GM23338 (cell line): ENCODE measurements around the gene ARHGAP28. TPM values are rescaled to one million over a fixed set of nuclear protein-coding genes. Genes with fewer than 3 reads are reported as not detected.
"Not testable (repeated sequence)": the region's sequence is repeated elsewhere in the genome, so short reads cannot be mapped to it uniquely, and the experiment has no call there.

Source experiments
- ATAC-seq: fragments of 200-7000 bp; cut with Tn5 transposase; 3 replicates; pipeline ENCODE4 v1.9.1; 2020
- DNase-seq: peaks from one replicate; pipeline ENCODE4 v3.0.0-alpha.2; 2015; ENCODE audit warnings: low spot score
- H2AFZ ChIP-seq: fragments of 200-600 bp; sonication (generic); 2 replicates; pipeline ENCODE4 v1.8.0; 2016; ENCODE audit warnings: antibody characterized with exemption, mild to moderate bottlenecking, moderate library complexity
- H3F3A ChIP-seq: fragments of 200-600 bp; sonication (generic); replicated peaks from 2 replicates; pipeline ENCODE4 v1.8.0; 2017; ENCODE audit warnings: antibody characterized with exemption, mixed run types, low read depth
- H3K27ac ChIP-seq: fragments of 200-600 bp; sonication (generic); 2 replicates; pipeline ENCODE4 v1.6.1; 2016; ENCODE audit warnings: low read depth
- H3K27me3 ChIP-seq: fragments of 200-600 bp; sonication (generic); 2 replicates; pipeline ENCODE4 v1.8.0; 2016; ENCODE audit warnings: mild to moderate bottlenecking, mixed run types, moderate library complexity; ENCODE audit not compliant: insufficient read depth
- H3K36me3 ChIP-seq: fragments of 200-600 bp; sonication (generic); 2 replicates; pipeline ENCODE4 v1.8.0; 2016; ENCODE audit warnings: mild to moderate bottlenecking; ENCODE audit not compliant: insufficient read depth
- H3K4me1 ChIP-seq: fragments of 200-600 bp; sonication (generic); 2 replicates; pipeline ENCODE4 v1.8.0; 2016; ENCODE audit warnings: mild to moderate bottlenecking, moderate library complexity; ENCODE audit not compliant: insufficient read depth
- H3K4me2 ChIP-seq: fragments of 200-600 bp; sonication (generic); 2 replicates; pipeline ENCODE4 v1.7.1; 2017; ENCODE audit warnings: mixed run types
- H3K4me3 ChIP-seq: fragments of 200-600 bp; sonication (generic); 2 replicates; pipeline ENCODE4 v1.6.1; 2016; ENCODE audit warnings: mixed run types
- H3K79me2 ChIP-seq: fragments of 200-600 bp; sonication (generic); replicated peaks from 2 replicates; pipeline ENCODE4 v1.8.0; 2017; ENCODE audit warnings: mild to moderate bottlenecking; ENCODE audit not compliant: insufficient read depth
- H3K9me2 ChIP-seq: fragments of 200-600 bp; sonication (generic); 2 replicates; pipeline ENCODE4 v1.8.0; 2017; ENCODE audit not compliant: insufficient read depth
- H4K20me1 ChIP-seq: fragments of 200-600 bp; sonication (generic); replicated peaks from 2 replicates; pipeline ENCODE4 v1.8.0; 2017; ENCODE audit warnings: mild to moderate bottlenecking; ENCODE audit not compliant: insufficient read depth
- H3K27ac Mint-ChIP-seq: 2 replicates; pipeline ENCODE4 v1.8.0; 2020; ENCODE audit warnings: inconsistent platforms, mild to moderate bottlenecking, moderate library complexity, mixed read lengths
- H3K27me3 Mint-ChIP-seq: 3 replicates; pipeline ENCODE4 v1.8.0; 2022; ENCODE audit warnings: low read depth, mild to moderate bottlenecking, moderate library complexity, mixed read lengths, inconsistent platforms; ENCODE audit not compliant: insufficient read depth, poor library complexity
- H3K36me3 Mint-ChIP-seq: 3 replicates; pipeline ENCODE4 v1.8.0; 2021; ENCODE audit warnings: low read depth, mild to moderate bottlenecking, inconsistent platforms, moderate library complexity, mixed read lengths
- H3K4me1 Mint-ChIP-seq: 3 replicates; pipeline ENCODE4 v1.8.0; 2020; ENCODE audit warnings: mild to moderate bottlenecking, inconsistent platforms, mixed read lengths
- H3K4me3 Mint-ChIP-seq: 3 replicates; pipeline ENCODE4 v1.8.0; 2021; ENCODE audit warnings: moderate library complexity, mild to moderate bottlenecking, inconsistent platforms, mixed read lengths
- H3K9me3 Mint-ChIP-seq: 3 replicates; pipeline ENCODE4 v1.8.0; 2020; ENCODE audit warnings: moderate library complexity, mild to moderate bottlenecking, inconsistent platforms, mixed read lengths
- CREB1 ChIP-seq: fragments of 250-450 bp; sonication (Bioruptor Pico); IDR thresholded peaks from 2 replicates; pipeline ENCODE4 v1.5.0; 2020; ENCODE audit warnings: low read depth, mild to moderate bottlenecking, moderate library complexity
- CTCF ChIP-seq, 2 experiments: fragments of 200-600 bp in 1 of 2; sonication (generic) in 1 of 2; conservative IDR thresholded peaks; 2 replicates each; pipeline versions ENCODE4 v1.5.1 to v1.6.1; 2016 to 2017; ENCODE audit warnings: antibody characterized with exemption in 2 of 2, low read depth in 2 of 2, mild to moderate bottlenecking in 2 of 2, moderate library complexity in 1 of 2
- ETS1 ChIP-seq: IDR thresholded peaks from 2 replicates; pipeline ENCODE4 v1.6.1; 2016; ENCODE audit warnings: antibody characterized with exemption
- EZH2 ChIP-seq: fragments of 200-600 bp; sonication (generic); IDR thresholded peaks from one replicate; pipeline ENCODE4 v1.8.0; 2017; ENCODE audit warnings: antibody characterized with exemption, mild to moderate bottlenecking, low read depth; ENCODE audit not compliant: unreplicated experiment
- EZH2phosphoT487 ChIP-seq: fragments of 200-600 bp; sonication (generic); IDR thresholded peaks from one replicate; pipeline ENCODE4 v1.8.1; 2018; ENCODE audit warnings: antibody characterized with exemption; ENCODE audit not compliant: unreplicated experiment
- JUNB ChIP-seq: IDR thresholded peaks from one replicate; pipeline ENCODE4 v1.6.1; 2016; ENCODE audit warnings: antibody characterized with exemption; ENCODE audit not compliant: unreplicated experiment
- NANOG ChIP-seq: IDR thresholded peaks from 2 replicates; pipeline ENCODE4 v1.6.1; 2016; ENCODE audit warnings: antibody characterized with exemption, borderline replicate concordance
- REST ChIP-seq: IDR thresholded peaks from one replicate; pipeline ENCODE4 v1.6.1; 2018; ENCODE audit warnings: antibody characterized with exemption; ENCODE audit not compliant: unreplicated experiment
- ZNF114 ChIP-seq: fragments of 250-450 bp; sonication (Bioruptor Pico); IDR thresholded peaks from 2 replicates; pipeline ENCODE4 v1.5.0; 2020; ENCODE audit warnings: mild to moderate bottlenecking, moderate library complexity
- ZNF462 ChIP-seq: fragments of 250-450 bp; sonication (Bioruptor Pico); IDR thresholded peaks from 2 replicates; pipeline ENCODE4 v1.5.0; 2020; ENCODE audit warnings: mild to moderate bottlenecking, moderate library complexity
- polyA plus RNA-seq: library from polyadenylated mRNA; unstranded; fragments of >200 nt; fragmentation: Nextera tagmentation; extraction: Ambion mirVana; gene quantifications from 2 replicates; pipeline ENCODE4 v1.2.1, GENCODE V29; 2016
- total RNA-seq: library from RNA; depleted of rRNA; stranded (reverse); fragments of >200 nt; shearing (Covaris generic); gene quantifications from 2 replicates; pipeline ENCODE4 v1.2.3, GENCODE V29; 2014

Gene ARHGAP28
- total and polyA plus RNA-seq, 2 experiments from 2014 or later, result 2.8 to 9.6 TPM

GRCh38 chr18:6845521-6845920 lies 116.0 kb downstream of the ARHGAP28 start:
- peaks cover 17% of the 10 kb centered on the region for H3K4me1 ChIP-seq
- H3K27ac ChIP-seq, ATAC-seq, H3K4me1 Mint-ChIP-seq, H3K36me3 ChIP-seq, H3K4me3 ChIP-seq, H3F3A ChIP-seq, H3K9me3 Mint-ChIP-seq, H3K79me2 ChIP-seq, H3K27me3 ChIP-seq, H3K27ac Mint-ChIP-seq, H3K4me3 Mint-ChIP-seq, H4K20me1 ChIP-seq, H3K27me3 Mint-ChIP-seq, H3K4me2 ChIP-seq, H2AFZ ChIP-seq, H3K9me2 ChIP-seq, DNase-seq, H3K36me3 Mint-ChIP-seq: not testable (repeated sequence)

- H3K36me3 Mint-ChIP-seq, result peaks cover 46% of the 10 kb centered on the region
- Histone ChIP-seq H3K27ac (no peak overlapping the region), H3F3A (no peaks in the 10 kb centered on the region), H3K27me3 (no peaks in the 10 kb centered on the region), H3K4me2 (no peak overlapping the region), H3K4me1 (no peaks in the 10 kb centered on the region), H3K79me2 (no peaks in the 10 kb centered on the region), H2AFZ (no peak overlapping the region), H3K36me3 (peaks cover 4% of the 10 kb centered on the region), H3K4me3 (no peak overlapping the region), H3K9me2 (0 out of 2 replicates have a peak, but pooled peaks cover 7% of the 10 kb centered on the region), H4K20me1 (no peaks in the 10 kb centered on the region)
- DNase-seq, result no peak
- no peak overlapping the region for H3K4me3 Mint-ChIP-seq
- H3K4me1 Mint-ChIP-seq, result no peaks in the 10 kb centered on the region; the same call in 2 of the 3 replicates
- H3K27me3 Mint-ChIP-seq, result no peaks in the 10 kb centered on the region
- peaks cover 31% of the 10 kb centered on the region for H3K9me3 Mint-ChIP-seq
- no peak for ATAC-seq
- no peak overlapping the region for H3K27ac Mint-ChIP-seq
- no peak for TF ChIP-seq CREB1
- TF ChIP-seq JUNB, result no peak
- no peak for TF ChIP-seq REST
- TF ChIP-seq ZNF114 (CRISPR knock-in tag), result no peak
- no peak for TF ChIP-seq EZH2
- TF ChIP-seq ZNF462 (CRISPR knock-in tag), result no peak
- no peak for TF ChIP-seq ETS1
- no peak for TF ChIP-seq EZH2phosphoT487
- TF ChIP-seq NANOG, result no peak
- no peak for TF ChIP-seq CTCF (conservative IDR thresholded peaks at IDR 0.05; ENCODE audit: low read depth in 2 of 2)
These were observed 120.9 kb downstream of the ARHGAP28 start for GRCh38 chr18:6850396-6850795.
